Stimulated activated CD8-positive, alpha-beta memory T cell treated with anti-CD3 and anti-CD28 coated beads, Interleukin-7, amount 100 ng/mL, for 48 hours (primary cell): Measurements from ENCODE around the gene CRBN.

Source experiments
- DNase-seq, 2 donors: peaks; one replicate each; pipeline ENCODE4 v3.0.0-alpha.2; 2020; ENCODE audit warnings: low read depth in 1 of 2; ENCODE audit errors: extremely low read depth in 1 of 2

Gene CRBN

DNA sequence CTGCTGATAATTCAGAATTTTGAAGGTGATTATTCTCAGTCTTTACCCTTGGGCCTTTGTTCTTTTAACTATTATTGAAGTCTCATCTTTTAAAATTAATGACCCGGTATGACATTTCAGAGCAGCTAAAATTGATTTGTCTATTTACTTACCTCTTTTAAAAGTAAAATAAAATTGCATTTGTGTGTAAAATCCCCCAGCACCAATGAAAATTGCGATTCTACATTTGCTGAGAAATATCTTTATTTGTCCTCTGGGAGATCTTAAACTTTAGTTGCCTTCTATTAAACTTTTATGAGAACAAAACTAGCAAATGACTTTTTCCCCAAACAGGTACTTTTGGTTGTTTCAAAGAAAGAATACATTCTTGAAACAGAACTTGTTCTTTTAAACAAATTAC lies 61.8 kb downstream of the CRBN start:
- DNase-seq = no peak

DNA sequence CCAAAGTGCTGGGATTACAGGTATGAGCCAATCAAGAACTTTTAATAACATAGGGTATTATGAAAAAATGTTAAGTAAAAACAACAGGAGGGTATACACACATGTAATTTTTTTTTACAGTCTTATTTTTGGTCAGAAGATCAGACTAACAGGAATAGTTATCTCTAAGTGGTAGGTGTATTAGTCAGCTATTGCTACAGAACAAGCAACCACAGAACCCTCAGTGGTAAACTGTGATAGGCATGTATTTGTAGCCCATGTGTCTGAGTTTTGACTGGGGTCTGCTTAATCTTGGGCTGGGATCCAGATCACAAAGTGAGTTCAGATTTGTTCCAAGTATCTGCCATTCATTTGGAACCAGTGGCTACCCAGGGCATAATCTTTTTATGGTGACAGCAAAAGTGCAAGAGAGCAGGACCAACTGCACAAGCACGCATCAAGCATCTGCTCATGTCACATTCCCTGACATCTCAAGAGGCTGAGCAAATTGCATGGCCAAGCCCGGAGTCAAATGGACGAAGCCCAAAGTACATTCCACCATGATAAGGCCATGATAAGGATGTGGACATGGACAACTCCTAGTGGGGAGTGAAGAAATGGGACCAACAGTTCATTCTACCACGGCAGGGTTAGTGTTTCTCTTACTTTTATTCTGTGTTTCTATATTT lies 66.3 kb downstream of the CRBN start:
- DNase-seq = no peak

DNA sequence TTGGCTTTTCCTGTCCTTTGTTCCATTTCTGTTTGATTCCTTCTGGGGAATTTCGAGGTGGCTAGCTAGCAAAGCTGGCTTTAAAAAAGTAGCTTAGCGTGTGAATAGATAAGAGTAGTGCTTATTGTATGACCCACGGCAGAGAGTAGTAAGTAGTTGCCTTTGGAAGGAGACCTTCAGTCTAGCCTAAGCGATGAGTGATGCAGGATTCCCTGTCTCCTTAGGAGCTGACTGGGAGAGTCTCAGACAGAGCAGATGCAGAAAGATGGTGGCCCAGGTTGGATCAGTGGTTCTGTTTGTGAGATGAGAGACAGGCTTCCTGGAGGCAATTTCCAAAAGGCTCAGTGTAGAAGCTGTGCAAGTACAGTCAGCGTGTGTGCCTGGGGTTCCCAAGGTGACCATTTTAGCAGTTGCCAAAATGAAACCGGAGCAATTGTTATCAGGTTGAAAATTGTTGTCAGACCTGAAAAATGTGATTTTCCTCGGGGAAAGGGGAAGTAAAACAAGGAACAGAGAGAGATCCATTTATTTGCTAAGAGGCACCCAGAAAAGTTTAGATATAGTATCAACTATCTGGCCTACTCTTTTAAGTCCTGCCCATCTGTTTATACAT lies 68.6 kb downstream of the CRBN start:
- no peak for DNase-seq

DNA sequence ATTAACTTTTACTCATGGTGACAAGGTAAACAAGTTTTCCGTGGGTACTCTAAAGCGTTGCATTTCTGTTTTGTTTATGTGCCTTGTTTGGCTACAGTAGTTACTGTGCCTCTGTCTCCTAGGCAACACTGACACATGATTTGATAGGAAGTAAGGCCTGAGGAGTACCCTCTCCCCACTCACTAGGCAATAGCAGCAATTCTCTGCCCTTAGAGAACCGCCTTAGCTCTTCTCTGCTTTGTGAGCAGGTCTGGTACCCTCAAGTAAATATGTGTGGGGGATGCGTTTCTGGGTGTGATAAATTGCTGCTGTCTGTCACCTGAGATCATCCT lies 69.2 kb downstream of the CRBN start, which contains the start of gene IL5RA:
IL5RA (minus strand) TSS at position 76 of the 332 bp plus-strand sequence. CDS start 5,390 bp downstream, outside the sequence.
- no peak for DNase-seq

DNA sequence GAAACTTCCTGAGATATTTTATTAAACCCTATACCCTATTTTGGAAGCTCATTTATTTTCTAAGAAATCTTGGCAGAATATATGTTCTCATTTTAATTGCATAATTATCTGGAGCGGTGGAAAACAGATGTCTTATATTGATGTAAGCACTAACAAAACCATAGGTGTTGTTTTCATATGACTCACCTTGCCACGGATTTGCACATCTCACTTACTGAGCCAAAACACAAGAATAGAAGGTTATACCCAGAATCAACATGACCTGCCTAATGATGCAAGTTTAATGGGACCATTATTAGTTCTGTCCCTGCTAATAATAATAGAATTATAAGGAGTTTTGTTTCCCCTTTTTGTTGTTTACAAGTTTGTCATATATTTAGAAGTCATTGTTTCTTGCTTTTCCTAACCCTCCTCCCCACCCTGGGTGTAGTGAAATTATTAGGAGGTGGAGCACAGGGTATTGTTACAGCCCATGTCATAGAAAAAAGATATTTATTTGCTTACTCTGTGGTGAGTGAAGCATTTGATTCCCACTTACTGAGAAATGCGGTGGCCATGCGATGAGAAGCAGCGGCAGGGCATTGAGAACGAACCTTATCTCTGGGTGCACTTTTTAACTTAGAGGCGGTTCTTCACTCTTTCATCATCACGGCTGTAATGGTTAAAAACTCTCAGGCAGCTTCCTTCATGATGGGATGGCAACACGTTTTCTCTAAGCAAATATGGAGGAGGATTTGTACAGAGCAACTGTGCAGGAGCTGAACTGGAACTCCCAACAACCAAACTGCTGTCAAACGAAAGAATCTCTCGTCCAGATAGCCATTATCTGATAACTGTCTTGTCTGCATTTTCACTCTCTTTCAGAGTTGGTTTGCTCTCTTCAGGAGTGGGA lies 69.8 kb downstream of the CRBN start:
- DNase-seq = no peak

DNA sequence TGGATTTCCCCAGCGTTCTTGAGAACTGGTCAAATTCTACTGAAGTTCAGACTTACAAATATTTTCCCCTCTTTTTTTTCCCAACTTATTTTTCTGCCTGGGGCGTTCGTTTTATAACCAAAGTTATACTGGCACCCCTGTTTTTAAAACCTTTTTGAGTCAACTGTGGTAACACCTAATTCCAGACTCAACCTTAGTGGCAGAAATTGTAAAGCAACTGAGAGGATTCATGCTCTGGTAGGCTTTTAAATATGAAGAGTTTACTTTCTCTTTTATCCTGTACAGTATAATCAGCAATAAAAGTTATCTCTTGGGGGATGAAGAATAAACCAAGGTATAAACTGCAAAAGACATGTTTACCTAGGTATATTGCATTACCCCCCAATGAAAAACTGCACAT lies 71.6 kb downstream of the CRBN start:
- no peak for DNase-seq

DNA sequence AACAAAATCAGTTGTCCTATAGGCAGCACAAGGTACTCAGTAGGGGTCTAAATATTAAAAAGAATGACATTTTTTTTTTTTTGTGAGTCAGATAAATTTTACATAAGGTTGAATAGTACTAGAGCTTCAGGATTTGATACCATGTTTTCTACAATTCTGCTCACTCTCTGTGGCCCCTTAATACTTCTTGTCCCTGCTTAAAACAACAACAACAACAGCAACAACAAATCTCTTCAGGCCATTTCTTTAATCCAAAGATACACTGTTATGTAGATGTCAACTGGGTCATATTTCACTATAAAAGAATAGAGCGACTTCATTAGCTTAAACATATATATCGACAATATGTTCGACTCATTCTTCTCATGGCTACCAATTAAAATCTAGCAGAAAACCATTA lies 72.3 kb downstream of the CRBN start:
- no peak for DNase-seq

DNA sequence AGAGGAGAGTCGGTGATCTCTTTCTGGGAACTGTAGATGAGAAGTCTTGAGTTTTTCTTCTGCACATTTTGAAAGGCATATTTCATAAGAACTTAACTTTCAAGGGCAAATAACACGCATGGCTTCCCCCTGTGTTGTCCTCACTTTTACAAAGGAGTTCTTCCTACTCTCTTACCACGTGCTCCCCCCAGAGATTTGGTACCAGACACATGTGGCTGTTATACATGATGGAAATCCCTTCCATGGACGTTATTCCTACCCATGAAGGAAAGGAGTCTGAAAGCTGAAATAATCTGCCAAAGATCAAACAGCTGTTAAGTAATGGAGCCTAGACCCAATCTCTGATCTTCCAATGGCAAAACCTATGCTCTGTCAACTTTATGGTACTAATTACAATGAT lies 73.7 kb downstream of the CRBN start:
- no peak for DNase-seq

DNA sequence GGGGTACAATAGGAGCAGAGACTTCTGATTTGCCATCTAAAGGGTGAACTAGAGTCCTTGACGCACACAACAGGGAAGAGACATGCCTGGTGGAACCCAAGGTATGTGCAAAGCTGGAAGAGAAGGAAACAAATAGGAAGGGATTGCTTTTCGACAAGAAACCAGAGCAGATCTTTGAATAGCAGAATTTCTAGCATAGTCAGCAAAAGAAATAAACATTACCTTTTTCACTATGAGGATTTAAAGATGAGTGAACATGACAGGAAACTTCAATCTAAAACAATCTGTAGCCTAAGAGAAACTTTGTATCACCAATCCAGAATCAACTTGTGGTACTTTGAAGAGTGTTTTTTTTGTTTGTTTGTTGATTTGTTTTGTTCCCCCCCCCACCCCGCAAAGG lies 74.2 kb downstream of the CRBN start:
- DNase-seq = no peak

DNA sequence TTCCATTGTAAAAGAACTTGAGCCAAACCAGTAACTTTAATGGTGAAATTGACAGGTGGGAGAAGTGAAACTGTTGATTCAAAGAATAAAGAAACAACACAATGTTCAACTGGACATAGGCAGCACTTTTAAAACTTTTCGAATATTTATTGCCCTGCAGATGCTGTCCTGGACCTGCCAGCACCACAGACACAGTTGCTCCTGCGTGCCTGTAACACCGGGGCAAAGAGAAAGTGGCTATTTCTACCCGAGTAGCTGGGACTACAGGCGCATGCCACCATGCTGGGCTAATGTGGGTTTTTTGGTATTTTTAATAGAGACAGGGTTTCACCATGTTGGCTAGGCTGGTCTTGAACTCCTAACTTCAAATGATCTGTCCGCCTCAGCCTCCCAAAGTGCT lies 76.7 kb downstream of the CRBN start:
- no peak for DNase-seq

DNA sequence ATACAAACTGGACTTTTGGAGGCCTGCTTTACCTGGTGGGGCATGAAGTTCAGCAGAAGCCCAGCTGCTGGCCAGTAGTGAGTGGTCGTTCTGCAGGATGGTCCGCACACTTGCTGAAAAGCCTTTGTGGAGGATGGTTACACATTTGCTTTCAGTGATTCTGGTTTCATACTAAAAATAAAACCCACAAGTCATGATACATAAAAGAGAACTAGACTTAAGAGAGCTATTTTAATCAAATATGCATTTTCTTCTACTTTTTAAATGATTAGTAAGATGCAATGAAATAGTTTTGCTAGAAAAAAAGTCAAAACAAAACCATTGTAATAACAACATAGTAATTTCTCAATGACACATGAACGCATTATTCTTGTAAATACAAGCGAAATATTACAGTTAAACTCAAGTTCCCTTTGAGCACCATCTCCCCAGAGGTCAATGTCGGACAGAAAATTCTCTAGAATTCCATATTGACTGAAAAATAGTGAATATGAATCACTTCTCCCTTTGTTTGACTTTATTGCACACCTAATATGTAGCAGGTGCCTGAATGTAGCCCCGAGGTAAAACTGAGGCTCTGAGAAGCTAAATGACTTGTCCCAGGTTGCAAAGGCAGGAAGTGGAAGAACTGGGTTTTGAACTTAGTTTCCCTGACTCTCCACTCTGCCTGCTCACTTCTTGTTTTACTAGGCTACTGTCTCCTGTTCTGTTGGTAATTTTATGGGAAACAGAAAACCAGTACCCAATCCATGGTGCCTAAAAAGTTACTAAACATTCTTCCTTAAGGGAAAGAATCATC lies 77.6 kb downstream of the CRBN start:
- no peak for DNase-seq
